ENCODE data around the gene ZNF280B.

- TF ChIP-seq CTCF (IDR thresholded peaks at IDR 0.05) (no peak), POLR2A (IDR thresholded peaks at IDR 0.05) (no peak)
Observed at GRCh38 chr22:22556995-22557925, 48.7 kb upstream of the ZNF280B start.

Data from uterus (tissue), 2 donors.